Measurements from ENCODE around the gene TMEM121B. TPM values are rescaled to one million over a fixed set of nuclear protein-coding genes. Genes with fewer than 3 reads are reported as not detected.

TMEM121B gene
- total and polyA plus RNA-seq, 2 donors (not counting 1 experiment from before 2014, with no cell fraction given), result 0.12 TPM; not detected in 1

GRCh38 chr22:17107547-17107810 lies 13.7 kb downstream of the TMEM121B start:
- no peak for TF ChIP-seq EZH2 (IDR thresholded peaks at IDR 0.05; ENCODE audit: borderline replicate concordance, insufficient read depth, low read depth, low read length, poor library complexity, severe bottlenecking)
- Histone ChIP-seq H2AFZ (ENCODE audit: insufficient read depth, low read depth, low read length, poor library complexity, severe bottlenecking) (no peak overlapping the region), H3K9me3 (ENCODE audit: control extremely low read depth in 1 of 3, control insufficient read depth in 2 of 3, insufficient read depth in 1 of 3, low read length in 2 of 3) (no peaks in the 10 kb centered on the region), H3K4me2 (replicated peaks; ENCODE audit: low read depth, low read length, poor library complexity, severe bottlenecking) (no peak overlapping the region), H3K9ac (ENCODE audit: low read length) (no peak overlapping the region), H3K4me3 (ENCODE audit: control extremely low read depth in 1 of 5, extremely low read depth in 1 of 5, insufficient read depth in 1 of 5, low read depth in 2 of 5, low read length in 4 of 5) (no peak overlapping the region), H3K27ac (ENCODE audit: low read length in 2 of 2) (no peak overlapping the region), H3K36me3 (replicated peaks in 1 of 2; ENCODE audit: control extremely low read depth in 1 of 2, control insufficient read depth in 1 of 2, extremely low read depth in 1 of 2, insufficient read depth in 2 of 2, low read length in 1 of 2) (peaks cover 0 to 61% of the 10 kb centered on the region in 2 experiments), H3K4me1 (ENCODE audit: control insufficient read depth in 2 of 2, insufficient read depth in 2 of 2, low read length in 2 of 2) (peaks cover 0 to 11% of the 10 kb centered on the region in 2 donors), H3K27me3 (replicated peaks in 1 of 4; ENCODE audit: control extremely low read depth in 1 of 4, control insufficient read depth in 3 of 4, insufficient read depth in 4 of 4, low read length in 3 of 4) (no peaks in the 10 kb centered on the region), H4K20me1 (ENCODE audit: control insufficient read depth, insufficient read depth, low read length, poor library complexity, severe bottlenecking) (no peaks in the 10 kb centered on the region), H3K79me2 (ENCODE audit: control insufficient read depth, insufficient read depth, low read length) (no peaks in the 10 kb centered on the region)
- H3K4me1 Mint-ChIP-seq, result peaks cover 6% of the 10 kb centered on the region
- H3K27me3 Mint-ChIP-seq, result no peaks in the 10 kb centered on the region
- DNase-seq (no peak), ATAC-seq (ENCODE audit: low read depth) (no peak)
- intact Hi-C loops (cut with micrococcal nuclease), result no loop called here
- CTCF ChIA-PET, result no interaction called here
- H3K4me3 Mint-ChIP-seq, result no peak overlapping the region
- H3K27ac Mint-ChIP-seq, result no peak overlapping the region
- POLR2A ChIA-PET, result no interaction called here
- 84% methylated on average over 5 of the region's 6 CpGs for WGBS (ENCODE audit: insufficient coverage)
- H3K9me3 Mint-ChIP-seq (ENCODE audit: insufficient read depth), result no peaks in the 10 kb centered on the region

DNA sequence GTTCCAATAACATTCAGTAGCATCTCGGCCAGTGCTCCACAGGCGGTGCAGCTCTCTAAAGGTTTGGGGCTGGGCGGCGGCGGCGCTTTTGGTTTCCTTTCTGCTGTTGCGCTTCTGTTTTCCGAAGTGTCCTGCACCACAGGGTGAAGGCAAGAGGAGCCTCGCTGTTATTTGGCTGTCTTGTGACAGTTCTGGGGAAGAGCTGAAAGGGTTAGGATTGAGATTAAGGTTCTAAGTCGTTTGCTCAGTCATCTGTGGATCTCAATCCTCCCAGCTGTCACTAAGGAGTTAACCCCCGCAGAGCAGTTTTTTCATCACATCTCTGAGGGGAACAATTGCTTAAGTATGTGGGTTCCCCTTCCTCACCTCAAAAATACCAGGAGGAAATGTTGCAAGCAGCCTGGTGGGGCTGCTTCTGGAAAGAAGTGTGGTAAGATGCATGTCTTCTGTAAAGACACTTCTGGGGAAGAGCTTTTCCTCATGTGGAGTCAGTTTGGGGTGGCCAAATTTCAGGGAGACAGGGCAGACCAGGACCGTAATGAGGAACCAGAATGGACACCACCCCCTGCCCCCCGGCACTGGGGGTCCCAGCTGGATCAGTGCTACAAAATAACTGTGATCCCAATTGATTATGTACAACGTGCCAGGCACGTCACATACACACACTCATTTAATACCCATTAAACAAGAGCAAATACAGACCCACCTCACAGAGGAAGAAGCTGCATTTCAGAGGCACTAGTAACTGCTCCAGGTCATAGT lies 14.2 kb downstream of the TMEM121B start:
- peak overlapping the region; percentile 42 for H3K4me2 ChIP-seq (replicated peaks; ENCODE audit: low read depth, low read length, poor library complexity, severe bottlenecking)
- CTCF ChIA-PET, result interaction anchor here (1.8 kb wide), 1 partner anchor 395 kb away, joined by 6 read pairs; no protein-coding TSS in a partner anchor

More for the DNA sequence above, 14.2 kb downstream of the TMEM121B start:
- H3K9ac ChIP-seq (ENCODE audit: low read length), result no peak overlapping the region
- TF ChIP-seq EZH2 (IDR thresholded peaks at IDR 0.05; ENCODE audit: borderline replicate concordance, insufficient read depth, low read depth, low read length, poor library complexity, severe bottlenecking), result no peak
- TF ChIP-seq, protein P1, sequence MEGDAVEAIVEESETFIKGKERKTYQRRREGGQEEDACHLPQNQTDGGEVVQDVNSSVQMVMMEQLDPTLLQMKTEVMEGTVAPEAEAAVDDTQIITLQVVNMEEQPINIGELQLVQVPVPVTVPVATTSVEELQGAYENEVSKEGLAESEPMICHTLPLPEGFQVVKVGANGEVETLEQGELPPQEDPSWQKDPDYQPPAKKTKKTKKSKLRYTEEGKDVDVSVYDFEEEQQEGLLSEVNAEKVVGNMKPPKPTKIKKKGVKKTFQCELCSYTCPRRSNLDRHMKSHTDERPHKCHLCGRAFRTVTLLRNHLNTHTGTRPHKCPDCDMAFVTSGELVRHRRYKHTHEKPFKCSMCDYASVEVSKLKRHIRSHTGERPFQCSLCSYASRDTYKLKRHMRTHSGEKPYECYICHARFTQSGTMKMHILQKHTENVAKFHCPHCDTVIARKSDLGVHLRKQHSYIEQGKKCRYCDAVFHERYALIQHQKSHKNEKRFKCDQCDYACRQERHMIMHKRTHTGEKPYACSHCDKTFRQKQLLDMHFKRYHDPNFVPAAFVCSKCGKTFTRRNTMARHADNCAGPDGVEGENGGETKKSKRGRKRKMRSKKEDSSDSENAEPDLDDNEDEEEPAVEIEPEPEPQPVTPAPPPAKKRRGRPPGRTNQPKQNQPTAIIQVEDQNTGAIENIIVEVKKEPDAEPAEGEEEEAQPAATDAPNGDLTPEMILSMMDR (IDR thresholded peaks at IDR 0.05), result no peak
- H3K4me3 ChIP-seq (ENCODE audit: control extremely low read depth in 1 of 5, extremely low read depth in 1 of 5, insufficient read depth in 1 of 5, low read depth in 2 of 5, low read length in 4 of 5), result peak overlapping the region in 1 of 5 experiments; percentile 44
- no peaks in the 10 kb centered on the region for H4K20me1 ChIP-seq (ENCODE audit: control insufficient read depth, insufficient read depth, low read length, poor library complexity, severe bottlenecking)
- Mint-ChIP-seq H3K27me3 (no peaks in the 10 kb centered on the region), H3K9me3 (ENCODE audit: insufficient read depth) (no peaks in the 10 kb centered on the region), H3K4me1 (peaks cover 6% of the 10 kb centered on the region), H3K4me3 (no peak overlapping the region), H3K27ac (no peak overlapping the region)
- H3K36me3 ChIP-seq (replicated peaks in 1 of 2; ENCODE audit: control extremely low read depth in 1 of 2, control insufficient read depth in 1 of 2, extremely low read depth in 1 of 2, insufficient read depth in 2 of 2, low read length in 1 of 2), result peaks cover 1 to 66% of the 10 kb centered on the region in 2 experiments
- no peak overlapping the region for H2AFZ ChIP-seq (ENCODE audit: insufficient read depth, low read depth, low read length, poor library complexity, severe bottlenecking)
- no peak overlapping the region for H3K27ac ChIP-seq (ENCODE audit: low read length in 2 of 2)
- POLR2A ChIA-PET, result no interaction called here
- intact Hi-C loops (cut with micrococcal nuclease), result no loop called here
- no peaks in the 10 kb centered on the region for H3K79me2 ChIP-seq (ENCODE audit: control insufficient read depth, insufficient read depth, low read length)
- no peaks in the 10 kb centered on the region for H3K27me3 ChIP-seq (replicated peaks in 1 of 4; ENCODE audit: control extremely low read depth in 1 of 4, control insufficient read depth in 3 of 4, insufficient read depth in 4 of 4, low read length in 3 of 4)
- peaks cover 0 to 11% of the 10 kb centered on the region in 2 donors for H3K4me1 ChIP-seq (ENCODE audit: control insufficient read depth in 2 of 2, insufficient read depth in 2 of 2, low read length in 2 of 2)
- ATAC-seq (ENCODE audit: low read depth), result no peak
- no peak for DNase-seq
- no peaks in the 10 kb centered on the region for H3K9me3 ChIP-seq (ENCODE audit: control extremely low read depth in 1 of 3, control insufficient read depth in 2 of 3, insufficient read depth in 1 of 3, low read length in 2 of 3)
- WGBS (ENCODE audit: insufficient coverage), result 25% methylated on average over 13 of the region's 15 CpGs
